ENCODE results near the gene NEMP2.

Gene NEMP2

DNA sequence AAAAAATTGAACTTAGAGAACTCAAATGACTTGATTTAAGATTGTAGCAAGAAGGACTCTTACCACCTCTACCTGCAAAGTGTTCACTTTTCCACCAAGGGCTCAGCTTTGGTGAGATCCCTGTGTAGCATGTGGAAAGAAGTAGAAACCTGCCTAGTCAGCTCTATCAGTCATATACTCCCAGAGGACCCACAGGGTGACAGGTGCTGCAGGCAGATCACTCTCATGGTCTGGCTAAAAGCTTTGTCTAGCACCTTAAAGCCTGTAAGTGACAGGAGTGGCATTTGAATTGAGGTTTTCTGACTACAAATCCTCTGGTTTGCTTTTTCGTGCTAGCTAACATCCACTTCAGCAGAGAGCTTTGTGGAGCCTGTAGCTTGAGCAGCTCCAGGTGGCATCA, 18.7 kb upstream of the NEMP2 start:
- no peak for DNase-seq

DNA sequence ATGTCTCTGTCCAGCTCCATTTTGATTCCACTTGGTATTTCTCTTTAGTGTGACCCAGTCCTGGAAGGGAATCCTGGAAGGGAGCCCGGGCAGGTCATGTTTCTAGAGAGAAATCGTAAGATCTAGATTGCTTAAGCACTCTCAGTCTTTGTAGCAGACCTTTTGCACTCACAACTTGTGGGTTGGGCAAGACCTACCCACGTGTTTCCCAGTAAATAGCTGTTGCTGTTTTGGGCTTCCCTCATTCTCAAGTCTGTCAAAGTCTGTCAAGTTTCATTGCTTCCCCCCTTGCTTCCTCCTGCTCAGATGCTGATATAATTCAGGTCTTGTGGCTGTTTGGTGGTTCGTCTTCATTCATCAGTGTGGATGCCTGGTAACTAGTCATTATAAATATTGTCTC, 17.4 kb upstream of the NEMP2 start:
- peak; percentile 84 for DNase-seq

DNA sequence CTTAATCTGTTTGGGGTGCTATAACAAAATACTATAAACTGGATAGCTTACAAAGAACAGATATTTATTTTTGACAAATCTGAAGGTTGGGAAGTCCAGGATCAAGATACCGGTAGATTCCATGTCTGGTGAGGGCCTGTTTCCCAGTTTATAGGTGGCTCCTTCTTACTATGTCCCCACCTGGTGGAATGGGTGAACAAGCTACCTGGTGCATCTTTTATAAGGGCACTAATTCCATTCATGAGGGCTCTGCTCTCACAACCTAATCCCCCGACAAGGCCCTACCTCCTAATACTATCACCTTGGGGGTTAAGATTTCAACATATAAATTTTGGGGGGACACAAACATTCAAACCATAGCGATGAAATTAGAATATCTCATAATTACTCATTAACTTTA, 15.6 kb upstream of the NEMP2 start:
- no peak for DNase-seq

- no peak for DNase-seq
These were observed 13.4 kb upstream of the NEMP2 start for GRCh38 chr2:190547886-190548285.

DNA sequence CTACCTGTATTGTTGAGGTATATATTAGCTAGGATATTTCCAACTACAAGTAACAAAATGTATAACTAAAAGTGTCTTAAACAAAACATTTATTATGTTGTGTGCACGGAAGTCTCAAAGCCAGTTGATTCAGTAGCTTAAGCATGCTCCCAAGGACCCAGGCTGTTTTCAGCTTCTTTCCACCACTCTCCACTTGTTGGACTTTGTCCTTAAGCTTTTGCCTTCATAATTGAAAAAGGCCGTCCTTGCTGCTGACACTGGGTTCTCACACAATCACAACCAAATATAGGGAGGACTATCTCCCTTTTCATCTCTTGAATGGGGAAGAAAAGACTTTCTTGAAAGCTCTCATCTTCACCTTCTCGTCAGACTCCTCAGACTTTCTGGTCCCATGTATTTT, 12.2 kb upstream of the NEMP2 start:
- no peak for DNase-seq

DNA sequence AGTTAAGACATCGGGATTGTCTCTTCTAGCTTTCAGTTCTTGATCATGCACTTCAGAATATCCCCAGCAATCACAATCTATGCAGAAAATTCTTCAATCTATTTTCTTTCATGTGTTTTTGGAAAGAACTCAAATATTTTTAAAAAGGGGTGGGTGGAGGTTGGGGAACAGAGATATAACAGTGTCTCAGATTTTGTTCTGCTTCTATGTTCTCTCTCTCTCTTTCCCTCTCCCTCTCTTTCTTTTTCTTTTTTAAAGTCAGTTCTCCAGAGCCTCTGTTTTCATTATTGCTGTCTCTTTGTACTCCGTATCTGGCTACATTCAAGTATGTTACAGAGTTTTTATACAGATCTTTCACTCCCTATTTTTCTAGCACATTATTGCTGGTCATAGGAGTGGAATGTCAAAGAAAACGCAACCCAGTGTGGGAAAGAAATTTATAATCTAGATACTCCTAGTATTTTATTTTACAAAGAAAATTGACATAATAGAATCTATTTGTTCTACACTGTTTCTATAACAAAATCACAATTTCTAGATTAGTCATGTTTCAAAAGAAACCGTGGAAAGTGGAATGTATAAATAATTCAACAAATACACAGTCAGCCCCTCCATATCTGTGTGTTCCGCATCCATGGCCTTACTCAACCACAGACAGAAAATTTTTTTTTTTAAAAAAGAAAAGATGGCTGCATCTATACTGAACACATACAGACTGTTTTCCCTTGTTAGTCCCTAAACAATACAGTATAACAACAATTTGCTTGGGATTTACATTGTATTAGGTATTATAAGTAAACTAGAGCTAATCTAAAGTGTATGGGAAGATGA, 11.2 kb upstream of the NEMP2 start:
- no peak for DNase-seq

GRCh38 chr2:190545093-190545492, 10.6 kb upstream of the NEMP2 start:
- no peak for DNase-seq

- DNase-seq = no peak
These were observed 5.5 kb upstream of the NEMP2 start for GRCh38 chr2:190540048-190540447.

GRCh38 chr2:190538201-190538600, 3.7 kb upstream of the NEMP2 start:
- DNase-seq = no peak

DNA sequence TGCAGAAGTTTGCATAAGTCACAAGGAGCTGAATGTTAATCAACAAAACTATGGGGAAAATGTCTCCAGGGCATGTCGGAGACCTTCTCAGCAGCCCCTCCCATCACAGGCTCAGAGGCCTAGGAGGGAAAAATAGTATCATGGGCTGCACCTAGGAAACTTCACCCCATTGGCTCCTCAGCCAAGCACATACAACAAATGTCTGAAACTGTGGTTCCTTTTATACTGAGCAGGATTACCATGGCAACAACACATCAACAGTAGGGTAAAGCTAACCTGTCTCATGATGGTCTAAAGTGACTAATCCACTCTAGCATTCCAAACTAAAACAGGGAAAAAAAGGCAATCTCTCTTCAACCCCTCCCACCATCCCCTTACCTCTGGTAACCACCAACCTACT, 3.2 kb upstream of the NEMP2 start:
- no peak for DNase-seq

DNA sequence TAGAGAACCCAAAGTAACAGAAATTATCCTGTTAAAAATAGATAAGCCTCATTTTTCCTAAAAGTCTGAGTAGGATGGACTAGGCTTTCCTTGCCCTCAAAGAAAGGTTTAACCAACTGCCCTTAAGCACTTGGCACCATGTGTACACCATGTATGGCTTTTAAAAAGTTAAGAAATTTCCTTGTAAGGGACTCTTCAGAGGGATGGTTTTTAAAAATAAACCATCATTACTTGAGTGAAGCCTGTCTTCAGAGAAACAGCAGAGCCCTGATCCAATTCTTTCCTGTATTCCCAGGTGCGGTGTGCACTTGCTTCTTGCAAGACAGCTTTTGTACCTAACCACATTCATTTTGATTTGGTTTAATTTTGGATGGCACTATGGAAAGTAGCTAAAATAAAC, 1.1 kb upstream of the NEMP2 start:
- DNase-seq = no peak

GRCh38 chr2:190535121-190535439, 558 bp upstream of the NEMP2 start:
- no peak for DNase-seq

DNA sequence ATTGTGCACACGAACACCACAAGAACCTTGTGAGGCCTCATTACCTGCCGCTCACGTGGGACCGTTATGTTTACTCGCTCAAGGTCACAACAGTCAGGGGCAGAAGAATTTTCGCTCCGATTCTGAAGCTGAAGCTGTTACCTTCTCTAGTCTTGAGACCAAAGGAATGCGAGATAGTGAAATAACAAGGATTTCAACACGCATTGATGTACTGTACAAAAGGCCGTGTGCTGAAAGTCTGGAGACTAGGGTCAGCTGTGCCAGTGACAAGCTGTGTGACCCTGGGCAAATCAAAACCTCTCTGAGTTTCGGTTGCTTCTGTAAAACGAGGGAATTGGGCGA, 583 bp downstream of the NEMP2 start:
- DNase-seq = no peak

DNA sequence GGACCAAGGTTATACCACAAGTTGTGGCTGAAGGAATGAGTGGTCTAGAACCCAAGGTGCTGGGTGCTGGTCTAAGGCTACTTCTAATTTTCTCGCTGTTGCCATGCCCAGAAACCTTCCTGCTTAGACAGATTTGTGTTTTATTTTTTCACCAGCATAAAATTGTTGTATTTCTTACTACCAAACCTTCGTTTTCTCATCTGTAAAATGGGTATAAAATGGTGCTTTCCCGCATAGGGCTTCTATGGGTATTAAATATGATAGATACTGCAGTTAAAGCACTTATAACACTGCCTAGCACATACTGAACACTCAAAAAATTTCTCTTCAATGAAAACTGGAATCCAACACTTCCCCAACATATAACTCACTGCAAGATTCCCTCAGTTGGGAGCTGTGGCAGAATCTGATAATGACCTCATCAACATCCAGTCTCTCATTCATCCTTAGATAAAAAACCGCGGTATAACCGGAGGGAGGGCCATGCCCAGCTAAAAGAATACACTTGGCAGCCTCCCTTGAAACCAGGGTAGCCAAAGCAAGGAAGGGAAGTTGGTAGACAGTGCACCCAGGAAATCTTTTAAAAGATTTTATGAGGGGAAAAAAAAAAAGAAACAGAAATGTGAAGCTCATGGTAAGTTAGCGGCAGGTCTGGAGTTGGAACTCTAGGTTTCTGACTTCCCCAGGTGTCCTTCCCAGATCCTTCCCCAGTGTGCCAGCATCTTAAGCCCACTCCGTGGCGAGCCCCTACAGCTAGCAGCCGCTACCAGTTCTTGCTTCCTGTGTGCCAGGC, 1.2 kb downstream of the NEMP2 start:
- no peak for DNase-seq

DNA sequence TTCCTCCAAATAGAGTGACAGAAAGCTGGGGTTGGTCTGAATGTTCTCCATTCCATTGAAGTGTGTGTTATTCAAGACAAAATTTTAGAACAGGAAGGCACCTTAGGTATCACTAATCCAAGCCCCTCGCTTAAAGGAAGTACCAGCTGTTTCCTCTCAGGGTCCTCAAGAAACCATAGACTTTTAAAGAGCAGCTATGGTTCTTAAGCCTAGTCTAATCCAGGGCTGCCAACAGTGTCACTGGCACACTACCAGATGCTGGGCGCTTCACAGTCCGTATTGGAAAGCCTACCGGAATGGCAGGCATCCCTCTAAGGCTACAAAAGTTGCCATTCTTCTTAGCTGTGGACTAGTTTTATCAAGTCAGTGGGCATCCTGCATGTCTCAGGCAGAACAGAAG, 1.9 kb downstream of the NEMP2 start:
- no peak for DNase-seq

- peak; percentile 24 for DNase-seq
These were observed 4.1 kb downstream of the NEMP2 start for GRCh38 chr2:190530248-190530900.

DNA sequence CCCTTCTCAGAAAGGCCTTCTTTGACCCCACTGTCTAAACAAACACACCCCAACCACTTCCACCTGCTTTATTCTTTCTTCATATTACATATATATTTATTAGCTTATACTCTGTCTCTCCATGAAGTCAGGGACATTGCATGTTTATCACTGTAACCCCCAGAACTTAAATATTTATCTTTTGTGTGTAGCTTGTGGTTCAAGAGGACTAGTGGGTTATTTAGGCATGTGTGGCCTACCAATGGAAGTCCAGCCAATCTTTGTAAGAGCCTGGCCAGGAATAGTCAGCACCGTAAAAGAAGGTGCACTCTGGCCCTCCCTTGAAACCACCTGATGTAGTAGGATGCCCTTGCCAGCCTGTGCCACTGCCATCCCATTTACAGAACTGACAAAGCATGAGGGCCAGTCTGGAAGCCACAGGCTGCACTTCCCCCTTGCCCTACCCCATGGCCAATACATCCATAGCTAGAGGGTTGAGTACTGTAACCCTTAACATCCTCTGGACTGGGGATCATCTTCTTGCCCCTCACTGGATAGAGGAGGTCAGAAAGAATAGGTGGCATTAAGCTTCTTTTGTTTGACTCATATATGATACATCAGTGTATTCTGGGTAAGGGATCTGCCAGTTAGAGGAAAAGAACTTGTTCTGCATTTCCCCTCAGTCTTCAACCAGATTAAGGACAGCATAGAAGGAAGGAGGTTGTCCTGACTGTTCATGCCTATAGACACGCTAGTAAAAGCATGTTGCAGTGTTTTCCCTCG, 4.9 kb downstream of the NEMP2 start:
- DNase-seq = peak; percentile 25

GRCh38 chr2:190528521-190529001, 6.0 kb downstream of the NEMP2 start:
- peak; percentile 63 for DNase-seq

DNA sequence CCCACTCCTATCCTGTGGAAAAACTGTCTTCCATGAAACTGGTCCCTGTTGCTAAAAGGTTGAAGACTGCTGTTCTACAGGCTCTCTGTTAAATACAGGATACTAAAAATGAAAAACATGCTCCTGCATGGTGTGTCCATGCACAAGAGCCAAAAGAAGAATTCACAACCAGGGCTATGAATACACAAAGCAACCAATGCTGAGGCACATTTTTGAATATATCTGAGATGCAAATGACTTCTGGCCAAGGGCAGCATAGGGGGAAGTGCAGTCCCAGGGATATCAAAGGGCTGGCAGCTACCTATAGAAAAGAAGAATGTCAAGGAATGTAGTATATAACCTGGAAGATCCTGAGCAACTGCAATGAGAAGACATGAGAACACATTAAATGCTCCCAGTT, 6.6 kb downstream of the NEMP2 start:
- no peak for DNase-seq

- no peak for DNase-seq
These were observed 7.3 kb downstream of the NEMP2 start for GRCh38 chr2:190527214-190527613.

GRCh38 chr2:190526105-190526750, 8.3 kb downstream of the NEMP2 start:
- peak; percentile 86 for DNase-seq

- no peak for DNase-seq
These were observed 9.6 kb downstream of the NEMP2 start for GRCh38 chr2:190524928-190525327.

All from inflammatory macrophage treated with lipopolysaccharide for 4 hours (primary cell).